HepG2 (cell line): Measurements from ENCODE around the gene TSPAN9. TPM values are rescaled to one million over a fixed set of nuclear protein-coding genes. Genes with fewer than 3 reads are reported as not detected.

Experiments
- CEBPZ ChIP-seq: IDR thresholded peaks from 2 replicates; pipeline ENCODE4 v1.6.1; 2012; ENCODE audit warnings: low read length, improper control_type of control experiment
- CSRNP2 ChIP-seq: sonication (generic); formaldehyde crosslinking; conservative IDR thresholded peaks from 2 replicates; pipeline ENCODE4 v1.8.0; 2022; ENCODE audit warnings: low read depth, missing genetic modification reagents
- HNF1A ChIP-seq, 2 experiments: sonication (generic) in 1 of 2; formaldehyde crosslinking in 1 of 2; IDR thresholded peaks; 2 replicates each; pipeline versions ENCODE4 v1.4.0 to v1.6.1; 2016 to 2020; ENCODE audit warnings: borderline replicate concordance in 1 of 2, low read depth in 1 of 2, mild to moderate bottlenecking in 1 of 2, missing genetic modification reagents in 1 of 2
- HNF1B ChIP-seq: sonication (generic); formaldehyde crosslinking; IDR thresholded peaks from 2 replicates; pipeline ENCODE4 v1.5.1; 2020; ENCODE audit warnings: mild to moderate bottlenecking, moderate library complexity, missing genetic modification reagents
- HNF4G ChIP-seq, 2 experiments: sonication (generic) in 1 of 2; formaldehyde crosslinking in 1 of 2; IDR thresholded peaks; 2 replicates each; pipeline versions ENCODE4 v1.4.0 to v1.6.1; 2011 to 2020; ENCODE audit warnings: borderline replicate concordance in 2 of 2, low read depth in 2 of 2, mild to moderate bottlenecking in 2 of 2, low read length in 1 of 2, missing genetic modification reagents in 1 of 2, moderate library complexity in 1 of 2
- HOXD1 ChIP-seq: sonication (generic); formaldehyde crosslinking; IDR thresholded peaks from 2 replicates; pipeline ENCODE4 v1.5.0; 2020; ENCODE audit warnings: missing genetic modification reagents
- JUND ChIP-seq: sonication (generic); formaldehyde crosslinking; IDR thresholded peaks from 2 replicates; pipeline ENCODE4 v1.8.0; 2022; ENCODE audit warnings: mild to moderate bottlenecking, missing genetic modification reagents
- MAF1 ChIP-seq: sonication (generic); formaldehyde crosslinking; IDR thresholded peaks from 2 replicates; pipeline ENCODE4 v1.5.0; 2020; ENCODE audit warnings: missing genetic modification reagents, borderline replicate concordance
- NFIC ChIP-seq: IDR thresholded peaks from 2 replicates; pipeline ENCODE4 v1.6.1; 2012; ENCODE audit warnings: mild to moderate bottlenecking, low read length, inconsistent platforms
- SMYD3 ChIP-seq: sonication (generic); formaldehyde crosslinking; IDR thresholded peaks from 2 replicates; pipeline ENCODE4 v1.8.1; 2023; ENCODE audit warnings: mild to moderate bottlenecking, missing genetic modification reagents
- XBP1 ChIP-seq: sonication (generic); formaldehyde crosslinking; IDR thresholded peaks from 2 replicates; pipeline ENCODE4 v1.5.0; 2020; ENCODE audit warnings: missing genetic modification reagents
- ZNF251 ChIP-seq: sonication (generic); formaldehyde crosslinking; IDR thresholded peaks from 2 replicates; pipeline ENCODE4 v1.9.0; 2021; ENCODE audit warnings: mild to moderate bottlenecking, missing genetic modification reagents
- polyA plus RNA-seq, 8 experiments: library from polyadenylated mRNA; depleted of rRNA in 3 of 8; stranded (reverse) in 7 of 8; unstranded in 1 of 8; fragments of >200 nt; fragmentation: Illumina TruSeq in 4 of 8; extraction: Trizol in 4 of 8; gene quantifications; 2 replicates each; pipeline versions ENCODE4 v1.2.1 to v1.2.3, GENCODE V29; 2011 to 2016; ENCODE audit warnings: low read depth in 4 of 8, missing spikeins in 1 of 8, mixed read lengths in 1 of 8; ENCODE audit not compliant: insufficient read depth in 1 of 8
- total RNA-seq, 5 experiments: library from RNA; depleted of rRNA; stranded (reverse); fragments of >200 nt; fragmentation: Illumina TruSeq; extraction: Trizol; gene quantifications; 2 replicates each; pipeline ENCODE4 v1.2.3, GENCODE V29; 2016; ENCODE audit warnings: low read depth in 1 of 5

The TSPAN9 gene
- total and polyA plus RNA-seq, 2 of the 13 experiments (the other 11 are each of a cell fraction or from before 2014, with no cell fraction given), result 18.1 to 42.3 TPM

GRCh38 chr12:3085341-3086139 is 8.4 kb downstream of the TSPAN9 start (continued):
- TF ChIP-seq HNF1A (IDR thresholded peaks at IDR 0.05; ENCODE audit: low read depth), result peak; percentile 93
- peak; percentile 98 for TF ChIP-seq HNF1A (CRISPR knock-in tag; IDR thresholded peaks at IDR 0.05; ENCODE audit: borderline replicate concordance)
- TF ChIP-seq NFIC, result no peak
- TF ChIP-seq SMYD3 (CRISPR knock-in tag), result no peak
- TF ChIP-seq XBP1, result no peak
- TF ChIP-seq HNF1B, result peak; percentile 98
- no peak for TF ChIP-seq JUND
- no peak; the same call in 1 of the 2 replicates for TF ChIP-seq HNF4G (IDR thresholded peaks at IDR 0.05; ENCODE audit: borderline replicate concordance, low read depth, low read length)
- TF ChIP-seq HNF4G (CRISPR knock-in tag; IDR thresholded peaks at IDR 0.05; ENCODE audit: borderline replicate concordance, low read depth), result peak; percentile 48; the same call in 1 of the 2 replicates
- TF ChIP-seq CEBPZ, result no peak
- TF ChIP-seq MAF1 (CRISPR knock-in tag), result no peak
- no peak for TF ChIP-seq ZNF251 (CRISPR knock-in tag)
- TF ChIP-seq CSRNP2 (CRISPR knock-in tag), result no peak
- TF ChIP-seq HOXD1 (CRISPR knock-in tag), result no peak
